HEK293T (cell line): ENCODE measurements around the gene ZSCAN30.

Experiments
- ARNT ChIP-seq: fragments of 450-650 bp; IDR thresholded peaks from 2 replicates; pipeline ENCODE4 v1.6.1; 2017; ENCODE audit warnings: mild to moderate bottlenecking
- BHLHE40 ChIP-seq: fragments of 450-650 bp; IDR thresholded peaks from 2 replicates; pipeline ENCODE4 v1.6.1; 2016; ENCODE audit warnings: mild to moderate bottlenecking, moderate library complexity, borderline replicate concordance
- CTBP1 ChIP-seq: fragments of 450-650 bp; IDR thresholded peaks from 2 replicates; pipeline ENCODE4 v1.6.1; 2016; ENCODE audit warnings: borderline replicate concordance
- ELF4 ChIP-seq: fragments of 450-650 bp; IDR thresholded peaks from 2 replicates; pipeline ENCODE4 v1.6.1; 2017; ENCODE audit warnings: antibody characterized with exemption
- FOXA1 ChIP-seq: fragments of 450-650 bp; IDR thresholded peaks from 2 replicates; pipeline ENCODE4 v1.6.1; 2016; ENCODE audit warnings: mild to moderate bottlenecking
- FOXK2 ChIP-seq: fragments of 450-650 bp; IDR thresholded peaks from 2 replicates; pipeline ENCODE4 v1.6.1; 2016; ENCODE audit warnings: mild to moderate bottlenecking
- FOXM1 ChIP-seq: fragments of 450-650 bp; IDR thresholded peaks from 2 replicates; pipeline ENCODE4 v1.6.1; 2017; ENCODE audit warnings: mild to moderate bottlenecking, borderline replicate concordance
- HDGF ChIP-seq: fragments of 450-650 bp; IDR thresholded peaks from 2 replicates; pipeline ENCODE4 v1.6.1; 2017; ENCODE audit warnings: antibody characterized with exemption, borderline replicate concordance
- L3MBTL2 ChIP-seq: fragments of 450-650 bp; conservative IDR thresholded peaks from 2 replicates; pipeline ENCODE4 v1.6.1; 2016; ENCODE audit warnings: mild to moderate bottlenecking
- SP1 ChIP-seq: fragments of 450-650 bp; IDR thresholded peaks from 2 replicates; pipeline ENCODE4 v1.6.1; 2017
- SUZ12 ChIP-seq: fragments of 450-650 bp; IDR thresholded peaks from 2 replicates; pipeline ENCODE4 v1.6.1; 2016; ENCODE audit warnings: mild to moderate bottlenecking
- TARDBP ChIP-seq: fragments of 450-650 bp; IDR thresholded peaks from 2 replicates; pipeline ENCODE4 v1.6.1; 2016
- ZNF384 ChIP-seq: fragments of 450-650 bp; IDR thresholded peaks from 2 replicates; pipeline ENCODE4 v1.6.1; 2016
- TF ChIP-seq, protein P1 (sequence below): fragments of 450-650 bp; IDR thresholded peaks from 2 replicates; pipeline ENCODE4 v1.6.1; 2016

GRCh38 chr18:35241448-35241804, 48.6 kb downstream of the ZSCAN30 start:
- TF ChIP-seq FOXM1 (no peak), SUZ12 (no peak), FOXK2 (no peak), CTBP1 (no peak), SP1 (no peak), BHLHE40 (no peak), HDGF (no peak), ZNF384 (no peak), ARNT (no peak), ELF4 (no peak), FOXA1 (no peak), TARDBP (no peak), L3MBTL2 (no peak)
- TF ChIP-seq, protein P1, sequence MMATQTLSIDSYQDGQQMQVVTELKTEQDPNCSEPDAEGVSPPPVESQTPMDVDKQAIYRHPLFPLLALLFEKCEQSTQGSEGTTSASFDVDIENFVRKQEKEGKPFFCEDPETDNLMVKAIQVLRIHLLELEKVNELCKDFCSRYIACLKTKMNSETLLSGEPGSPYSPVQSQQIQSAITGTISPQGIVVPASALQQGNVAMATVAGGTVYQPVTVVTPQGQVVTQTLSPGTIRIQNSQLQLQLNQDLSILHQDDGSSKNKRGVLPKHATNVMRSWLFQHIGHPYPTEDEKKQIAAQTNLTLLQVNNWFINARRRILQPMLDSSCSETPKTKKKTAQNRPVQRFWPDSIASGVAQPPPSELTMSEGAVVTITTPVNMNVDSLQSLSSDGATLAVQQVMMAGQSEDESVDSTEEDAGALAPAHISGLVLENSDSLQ = no peak
